Immature natural killer cell (primary cell): ENCODE data around the gene MPRIP. TPM values are rescaled to one million over a fixed set of nuclear protein-coding genes. Genes with fewer than 3 reads are reported as not detected.
A peak's percentile ranks its signal among the peaks of the same experiment; 100 is the strongest.
"Not testable (repeated sequence)": the region's sequence is repeated elsewhere in the genome, so short reads cannot be mapped to it uniquely, and the experiment has no call there.

Source experiments
- DNase-seq, 3 donors: peaks; one replicate each; pipeline ENCODE4 v3.0.0; 2022; ENCODE audit warnings: mixed read lengths in 1 of 3
- H3K27ac Mint-ChIP-seq, 6 donors: one replicate each; pipeline ENCODE4 v1.8.0; 2020; ENCODE audit warnings: mixed read lengths in 6 of 6, mild to moderate bottlenecking in 5 of 6, inconsistent platforms in 4 of 6, moderate library complexity in 3 of 6
- H3K27me3 Mint-ChIP-seq, 3 donors: one replicate each; pipeline ENCODE4 v1.8.0; 2020 to 2021; ENCODE audit warnings: low read depth in 3 of 3, mild to moderate bottlenecking in 3 of 3, mixed read lengths in 3 of 3, moderate library complexity in 3 of 3, inconsistent platforms in 1 of 3
- H3K36me3 Mint-ChIP-seq, 3 donors: one replicate each; pipeline ENCODE4 v1.8.0; 2020; ENCODE audit warnings: mixed read lengths in 3 of 3, inconsistent platforms in 2 of 3, mild to moderate bottlenecking in 2 of 3
- H3K4me1 Mint-ChIP-seq, 2 donors: one replicate each; pipeline ENCODE4 v1.8.0; 2020; ENCODE audit warnings: inconsistent platforms in 2 of 2, mild to moderate bottlenecking in 2 of 2, mixed read lengths in 2 of 2, moderate library complexity in 1 of 2
- H3K4me3 Mint-ChIP-seq, 5 donors: one replicate each; pipeline ENCODE4 v1.8.0; 2020; ENCODE audit warnings: mild to moderate bottlenecking in 5 of 5, mixed read lengths in 5 of 5, inconsistent platforms in 3 of 5, moderate library complexity in 3 of 5
- H3K9me3 Mint-ChIP-seq, 6 donors: one replicate each; pipeline ENCODE4 v1.8.0; 2020; ENCODE audit warnings: mild to moderate bottlenecking in 6 of 6, mixed read lengths in 6 of 6, inconsistent platforms in 4 of 6, moderate library complexity in 3 of 6
- polyA plus RNA-seq, 3 donors: library from polyadenylated mRNA; unstranded; fragments of 300-500 nt; fragmentation: Illumina TruSeq; gene quantifications; one replicate each; pipeline ENCODE4 v1.2.3, GENCODE V29; 2021

Gene MPRIP
- polyA plus RNA-seq, 3 donors from 2014 or later, result 1.2 to 15.1 (median 4.2) TPM

DNA sequence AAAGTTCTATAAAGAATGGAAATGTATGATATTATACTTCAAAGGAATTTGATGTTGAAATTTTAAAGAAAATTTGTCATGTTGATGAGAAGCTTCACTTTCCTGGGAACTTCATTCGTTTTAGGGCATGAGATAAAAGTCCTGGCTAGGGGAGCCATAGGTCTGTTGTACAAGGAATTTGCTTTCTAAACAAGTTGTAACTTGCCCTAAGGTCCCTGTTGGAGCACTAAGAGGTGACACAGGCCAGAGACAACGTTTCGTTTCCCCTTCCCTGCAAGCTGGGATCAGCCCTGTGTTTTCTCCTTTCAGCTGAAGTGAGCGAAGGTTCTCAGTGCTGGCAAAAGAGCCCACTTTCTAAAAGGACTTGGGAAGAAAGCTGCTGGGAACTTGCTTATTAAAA, 147.3 kb downstream of the MPRIP start:
- H3K4me3 Mint-ChIP-seq, result no peak overlapping the region
- peaks cover 0 to 6% (median 4%) of the 10 kb centered on the region in 3 donors for H3K36me3 Mint-ChIP-seq
- H3K27ac Mint-ChIP-seq, result no peak overlapping the region
- no peaks in the 10 kb centered on the region for H3K9me3 Mint-ChIP-seq
- peaks cover 2 to 4% (median 3%) of the 10 kb centered on the region in 3 donors for H3K27me3 Mint-ChIP-seq
- no peak for DNase-seq
- peaks cover 16 to 19% of the 10 kb centered on the region in 2 donors for H3K4me1 Mint-ChIP-seq

- H3K9me3 Mint-ChIP-seq, result no peaks in the 10 kb centered on the region
- peaks cover 0 to 6% (median 4%) of the 10 kb centered on the region in 3 donors for H3K36me3 Mint-ChIP-seq
- H3K27ac Mint-ChIP-seq, result no peak overlapping the region
- peaks cover 10 to 13% of the 10 kb centered on the region in 2 donors for H3K4me1 Mint-ChIP-seq
- no peak for DNase-seq
- H3K27me3 Mint-ChIP-seq, result peaks cover 0 to 4% (median 3%) of the 10 kb centered on the region in 3 donors
- H3K4me3 Mint-ChIP-seq, result no peak overlapping the region
These were observed 147.9 kb downstream of the MPRIP start for GRCh38 chr17:17190188-17190587.

DNA sequence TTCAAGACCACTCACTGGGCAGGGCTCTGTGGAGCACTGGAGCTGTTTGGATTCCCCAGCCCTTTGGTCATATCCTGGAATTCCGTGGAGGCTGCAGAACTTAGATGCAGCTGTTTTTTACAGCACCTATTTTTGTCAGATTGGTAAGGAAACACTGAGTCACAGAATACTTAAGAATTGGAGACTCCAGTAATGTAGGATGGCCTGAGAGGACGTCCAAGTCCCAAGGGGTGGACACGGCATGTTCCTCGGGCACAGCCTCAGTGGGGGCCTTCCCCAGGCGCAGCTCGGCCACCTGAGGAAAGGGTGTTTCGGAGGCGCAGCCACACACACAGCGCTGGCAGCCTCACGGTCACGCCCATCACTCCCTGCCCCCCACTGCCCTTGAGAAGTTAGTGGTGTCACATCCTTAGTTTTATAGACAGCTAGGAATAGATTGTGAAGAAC, 149.1 kb downstream of the MPRIP start:
- Mint-ChIP-seq H3K9me3 (no peaks in the 10 kb centered on the region), H3K27ac (peak overlapping the region in 1 of 6 donors; percentile 45), H3K4me3 (no peak overlapping the region), H3K36me3 (peaks cover 0 to 6% (median 0%) of the 10 kb centered on the region in 3 donors), H3K4me1 (peaks cover 0 to 1% of the 10 kb centered on the region in 2 donors), H3K27me3 (peaks cover 0 to 3% (median 0%) of the 10 kb centered on the region in 3 donors)
- DNase-seq, result no peak

DNA sequence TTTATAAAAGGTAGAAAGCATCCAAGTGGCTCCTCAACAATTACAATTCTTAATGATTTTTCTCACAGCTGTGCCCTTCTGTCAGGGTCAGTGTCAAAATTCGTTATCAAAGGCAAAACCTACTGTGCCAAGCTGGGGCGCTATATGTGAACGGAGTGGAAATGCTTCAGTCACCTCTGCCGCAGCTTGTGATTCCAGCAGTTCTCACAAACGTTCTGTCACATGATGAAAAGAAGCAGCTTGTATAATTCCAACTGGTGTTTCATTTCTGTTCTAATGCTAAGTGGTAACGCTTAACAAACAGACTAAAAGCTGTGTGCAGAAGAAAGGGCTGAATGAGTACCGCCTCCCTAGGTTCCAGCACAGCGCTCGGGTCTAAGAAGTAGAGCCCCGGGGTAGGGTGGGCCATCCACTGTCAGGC, 149.7 kb downstream of the MPRIP start:
- no peak overlapping the region for H3K27ac Mint-ChIP-seq
- no peak for DNase-seq
- H3K27me3 Mint-ChIP-seq, result peaks cover 0 to 3% (median 0%) of the 10 kb centered on the region in 3 donors
- H3K4me1 Mint-ChIP-seq, result no peaks in the 10 kb centered on the region
- H3K9me3 Mint-ChIP-seq, result no peaks in the 10 kb centered on the region
- H3K36me3 Mint-ChIP-seq, result peaks cover 0 to 6% (median 0%) of the 10 kb centered on the region in 3 donors
- H3K4me3 Mint-ChIP-seq, result no peak overlapping the region

DNA sequence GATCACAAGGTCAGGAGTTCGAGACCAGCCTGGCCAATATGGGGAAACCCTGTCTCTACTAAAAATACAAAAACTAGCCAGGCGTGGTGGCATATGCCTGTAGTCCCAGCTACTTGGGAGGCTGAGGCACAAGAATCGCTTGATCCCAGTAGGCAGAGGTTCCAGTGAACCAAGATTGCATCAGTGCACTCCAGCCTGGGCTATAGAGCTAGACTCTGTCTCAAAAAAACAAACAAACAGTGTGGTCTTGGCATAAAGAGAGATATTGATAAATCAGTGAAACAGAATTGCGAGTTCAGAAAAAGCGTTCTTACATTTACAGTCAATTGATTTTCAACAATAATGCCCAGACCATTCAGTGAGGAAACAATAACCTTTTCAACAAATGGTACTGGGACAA, 153.2 kb downstream of the MPRIP start:
- H3K9me3 Mint-ChIP-seq, H3K27ac Mint-ChIP-seq, H3K27me3 Mint-ChIP-seq, H3K36me3 Mint-ChIP-seq, H3K4me3 Mint-ChIP-seq, H3K4me1 Mint-ChIP-seq, DNase-seq: not testable (repeated sequence)

GRCh38 chr17:17196776-17197175, 154.5 kb downstream of the MPRIP start:
- Mint-ChIP-seq H3K4me1 (no peaks in the 10 kb centered on the region), H3K4me3 (no peak overlapping the region), H3K27me3 (peaks cover 0 to 3% (median 2%) of the 10 kb centered on the region in 3 donors), H3K9me3 (no peaks in the 10 kb centered on the region), H3K36me3 (peaks cover 0 to 5% (median 0%) of the 10 kb centered on the region in 3 donors), H3K27ac (no peak overlapping the region)
- DNase-seq, result no peak

- no peak overlapping the region for H3K27ac Mint-ChIP-seq
- no peak for DNase-seq
- no peaks in the 10 kb centered on the region for H3K9me3 Mint-ChIP-seq
- H3K36me3 Mint-ChIP-seq, result peaks cover 0 to 5% (median 3%) of the 10 kb centered on the region in 3 donors
- no peak overlapping the region for H3K4me3 Mint-ChIP-seq
- H3K4me1 Mint-ChIP-seq, result peaks cover 8 to 13% of the 10 kb centered on the region in 2 donors
- peaks cover 0 to 3% (median 2%) of the 10 kb centered on the region in 3 donors for H3K27me3 Mint-ChIP-seq
These were observed 156.0 kb downstream of the MPRIP start for GRCh38 chr17:17198281-17198680.

DNA sequence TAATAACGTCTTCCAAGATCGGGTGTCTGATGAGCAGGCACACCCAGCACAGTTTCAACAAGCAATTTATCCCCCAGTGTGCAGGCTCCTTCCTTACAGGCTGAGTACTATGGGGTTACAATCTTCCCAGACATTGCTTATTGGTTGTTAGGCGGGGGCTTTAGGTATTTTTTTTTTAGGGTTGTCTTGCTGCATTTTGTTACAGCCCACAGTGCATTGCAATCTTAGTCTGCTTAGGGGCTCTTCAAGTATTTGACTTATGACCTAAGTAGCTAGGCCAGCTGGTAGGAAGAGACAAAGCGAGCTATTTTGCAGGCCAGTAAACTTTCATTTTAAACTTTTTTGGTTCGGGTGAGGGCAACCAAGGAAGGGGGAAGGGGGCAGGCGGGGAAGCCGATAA, 158.1 kb downstream of the MPRIP start:
- H3K36me3 Mint-ChIP-seq, result peaks cover 0 to 5% (median 3%) of the 10 kb centered on the region in 3 donors
- peaks cover 29 to 33% of the 10 kb centered on the region in 2 donors for H3K4me1 Mint-ChIP-seq
- peaks cover 0 to 8% (median 0%) of the 10 kb centered on the region in 3 donors for H3K27me3 Mint-ChIP-seq
- no peaks in the 10 kb centered on the region for H3K9me3 Mint-ChIP-seq
- no peak for DNase-seq
- no peak overlapping the region for H3K4me3 Mint-ChIP-seq
- H3K27ac Mint-ChIP-seq, result no peak overlapping the region

- Mint-ChIP-seq H3K4me1 (peaks cover 34 to 38% of the 10 kb centered on the region in 2 donors), H3K27ac (no peak overlapping the region), H3K4me3 (no peak overlapping the region), H3K9me3 (no peaks in the 10 kb centered on the region), H3K36me3 (peaks cover 0 to 5% (median 3%) of the 10 kb centered on the region in 3 donors), H3K27me3 (peaks cover 2 to 11% (median 4%) of the 10 kb centered on the region in 3 donors)
- DNase-seq, result no peak
These were observed 158.6 kb downstream of the MPRIP start for GRCh38 chr17:17200831-17201230.

DNA sequence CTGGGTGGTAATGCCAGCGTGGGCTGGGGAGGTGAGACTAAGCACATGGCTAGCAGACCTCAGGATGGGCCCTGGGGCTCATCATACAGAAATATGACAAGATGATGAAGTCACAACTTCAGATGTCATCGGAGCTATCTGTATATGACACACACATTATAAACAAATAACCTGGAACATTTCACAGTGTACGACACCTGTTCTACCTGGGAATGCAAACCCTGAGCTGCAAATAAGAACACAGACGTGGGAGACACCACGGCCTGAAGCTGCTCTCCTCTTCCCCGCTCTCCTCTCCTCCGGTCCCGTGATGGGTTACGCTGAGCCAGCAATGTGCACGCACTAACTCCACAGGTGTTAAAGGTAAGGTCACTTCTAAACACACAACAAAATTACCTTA, 159.0 kb downstream of the MPRIP start:
- Mint-ChIP-seq H3K27ac (no peak overlapping the region), H3K4me1 (peaks cover 34 to 38% of the 10 kb centered on the region in 2 donors), H3K4me3 (no peak overlapping the region), H3K9me3 (no peaks in the 10 kb centered on the region), H3K27me3 (peaks cover 4 to 14% (median 5%) of the 10 kb centered on the region in 3 donors), H3K36me3 (peaks cover 0 to 5% (median 3%) of the 10 kb centered on the region in 3 donors)
- no peak for DNase-seq

DNA sequence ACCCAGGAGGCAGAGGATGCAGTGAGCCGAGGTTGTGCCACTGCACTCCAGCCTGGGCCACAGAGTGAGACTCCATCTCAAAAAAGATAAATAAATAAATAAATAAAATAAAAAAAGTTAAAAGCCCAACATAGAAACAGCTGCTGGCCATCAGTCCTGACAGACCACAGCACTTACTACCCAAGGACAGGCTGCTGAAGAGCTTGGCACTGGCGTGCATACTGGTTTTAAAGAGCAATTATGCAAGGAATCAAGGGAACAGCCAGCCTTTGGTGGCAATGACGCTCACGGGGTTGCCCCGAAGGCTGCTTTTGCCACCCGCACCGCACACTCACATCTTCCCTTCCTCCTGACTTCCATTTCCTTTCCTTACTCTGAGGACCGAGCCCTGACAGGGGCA, 159.7 kb downstream of the MPRIP start:
- H3K27ac Mint-ChIP-seq, result no peak overlapping the region
- no peak for DNase-seq
- peaks cover 5 to 20% (median 10%) of the 10 kb centered on the region in 3 donors for H3K27me3 Mint-ChIP-seq
- H3K4me1 Mint-ChIP-seq, result peaks cover 38 to 40% of the 10 kb centered on the region in 2 donors
- H3K4me3 Mint-ChIP-seq, result no peak overlapping the region
- peaks cover 0 to 5% (median 3%) of the 10 kb centered on the region in 3 donors for H3K36me3 Mint-ChIP-seq
- no peaks in the 10 kb centered on the region for H3K9me3 Mint-ChIP-seq

DNA sequence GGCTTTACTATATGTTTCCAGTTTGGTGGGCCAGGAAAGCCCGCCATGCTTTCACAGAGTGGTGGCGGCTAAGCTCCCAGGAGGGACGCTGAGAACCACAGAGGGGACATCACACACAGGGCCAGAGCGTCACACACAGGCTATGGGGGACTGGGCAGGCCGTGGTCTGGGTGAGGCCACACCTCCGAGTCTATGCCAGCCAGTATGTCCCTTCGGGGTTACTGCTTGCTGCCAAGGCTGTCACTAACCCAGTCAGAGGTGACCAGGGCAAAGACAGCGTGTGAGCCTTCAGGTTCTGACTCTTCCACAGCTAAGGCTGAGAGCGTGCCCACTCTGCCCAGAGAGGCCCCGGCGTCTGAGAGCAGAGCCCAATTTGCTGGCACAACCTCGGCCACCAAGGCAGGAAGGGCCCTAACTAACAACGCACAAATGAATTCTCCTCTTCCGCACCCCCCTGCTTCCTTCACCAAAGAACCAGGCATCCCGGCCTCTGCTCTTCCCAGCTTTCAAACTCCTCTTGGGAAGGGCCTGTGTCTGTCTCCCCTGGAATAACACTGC, 161.0 kb downstream of the MPRIP start:
- peaks cover 0 to 5% (median 3%) of the 10 kb centered on the region in 3 donors for H3K36me3 Mint-ChIP-seq
- H3K4me3 Mint-ChIP-seq, result peak overlapping the region; percentile 72 to 90 (median 83)
- no peak for DNase-seq
- H3K9me3 Mint-ChIP-seq, result no peaks in the 10 kb centered on the region
- peak overlapping the region in 5 of 6 donors; percentile 34 to 85 (median 68) for H3K27ac Mint-ChIP-seq
- H3K27me3 Mint-ChIP-seq, result peaks cover 5 to 21% (median 10%) of the 10 kb centered on the region in 3 donors
- peaks cover 45 to 53% of the 10 kb centered on the region in 2 donors for H3K4me1 Mint-ChIP-seq

- DNase-seq, result peak; percentile 57 to 70 (median 60)
- peaks cover 0 to 5% (median 3%) of the 10 kb centered on the region in 3 donors for H3K36me3 Mint-ChIP-seq
- H3K27me3 Mint-ChIP-seq, result peaks cover 5 to 21% (median 10%) of the 10 kb centered on the region in 3 donors
- H3K4me1 Mint-ChIP-seq, result peaks cover 45 to 53% of the 10 kb centered on the region in 2 donors
- H3K27ac Mint-ChIP-seq, result peak overlapping the region; percentile 60 to 88 (median 80)
- H3K9me3 Mint-ChIP-seq, result no peaks in the 10 kb centered on the region
- H3K4me3 Mint-ChIP-seq, result peak overlapping the region; percentile 72 to 90 (median 83)
These were observed 161.9 kb downstream of the MPRIP start for GRCh38 chr17:17204041-17204591.

DNA sequence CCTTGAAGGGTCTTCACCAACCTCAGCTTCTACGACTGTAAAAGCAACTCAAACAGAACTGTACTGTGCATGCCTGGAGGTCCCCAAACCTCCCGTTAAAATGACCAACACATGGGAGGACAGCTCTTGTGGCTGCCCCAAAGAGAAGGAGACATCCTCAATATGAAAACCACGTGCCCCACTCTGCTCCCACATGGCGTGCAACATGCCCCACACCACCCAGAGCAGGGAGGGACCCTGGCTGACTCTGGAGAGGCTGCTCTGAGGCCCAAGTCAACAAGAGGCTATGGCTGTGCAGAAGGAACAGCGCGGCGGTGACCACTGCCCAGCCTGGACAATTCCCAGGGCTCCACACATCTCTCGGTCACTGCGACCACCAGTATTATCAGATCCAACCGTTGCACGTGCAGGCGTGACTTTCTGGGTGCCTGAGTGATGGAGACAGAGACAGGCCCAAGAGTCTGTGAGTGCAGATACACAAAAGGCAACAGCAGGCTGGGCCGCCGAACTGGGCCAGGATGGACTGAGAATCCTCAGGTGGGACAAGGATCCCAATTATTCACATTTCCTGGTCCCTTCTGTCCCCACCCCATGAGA, 162.5 kb downstream of the MPRIP start:
- H3K4me3 Mint-ChIP-seq, result peak overlapping the region; percentile 72 to 90 (median 83)
- H3K9me3 Mint-ChIP-seq, result no peaks in the 10 kb centered on the region
- H3K27ac Mint-ChIP-seq, result peak overlapping the region; percentile 50 to 85 (median 72)
- peaks cover 5 to 21% (median 10%) of the 10 kb centered on the region in 3 donors for H3K27me3 Mint-ChIP-seq
- peak in 1 of 3 donors; percentile 10 for DNase-seq
- peaks cover 45 to 53% of the 10 kb centered on the region in 2 donors for H3K4me1 Mint-ChIP-seq
- peaks cover 0 to 5% (median 3%) of the 10 kb centered on the region in 3 donors for H3K36me3 Mint-ChIP-seq
